Activated CD8-positive, alpha-beta memory T cell treated with anti-CD3 and anti-CD28 coated beads, Interleukin-2, amount 50 U/mL, for 4 hours (primary cell): ENCODE results near the gene PLCL2.
A peak's percentile ranks its signal among the peaks of the same experiment; 100 is the strongest.

Source experiments
- DNase-seq: peaks from one replicate; pipeline ENCODE4 v3.0.0-alpha.2; 2020

Gene PLCL2

DNA sequence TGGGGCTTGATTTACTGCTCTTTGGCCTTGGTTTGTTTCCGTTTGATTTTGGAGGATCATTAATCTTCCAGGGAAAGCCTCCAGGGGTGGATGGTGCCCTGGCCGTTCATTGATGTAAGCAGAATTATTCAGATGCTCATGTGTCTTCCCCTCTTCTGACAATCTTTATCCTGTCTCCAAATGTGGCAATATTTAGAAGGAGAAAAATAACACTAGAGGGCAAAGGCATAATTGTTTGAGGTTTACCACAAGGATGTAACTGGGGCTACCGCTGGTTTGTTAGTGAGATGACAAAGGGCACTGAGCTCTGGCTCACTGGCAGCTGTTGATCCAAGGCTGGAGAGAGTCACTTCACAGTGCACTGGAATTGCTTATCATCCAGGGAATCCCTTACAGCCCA, 18.2 kb upstream of the PLCL2 start:
- no peak for DNase-seq

DNA sequence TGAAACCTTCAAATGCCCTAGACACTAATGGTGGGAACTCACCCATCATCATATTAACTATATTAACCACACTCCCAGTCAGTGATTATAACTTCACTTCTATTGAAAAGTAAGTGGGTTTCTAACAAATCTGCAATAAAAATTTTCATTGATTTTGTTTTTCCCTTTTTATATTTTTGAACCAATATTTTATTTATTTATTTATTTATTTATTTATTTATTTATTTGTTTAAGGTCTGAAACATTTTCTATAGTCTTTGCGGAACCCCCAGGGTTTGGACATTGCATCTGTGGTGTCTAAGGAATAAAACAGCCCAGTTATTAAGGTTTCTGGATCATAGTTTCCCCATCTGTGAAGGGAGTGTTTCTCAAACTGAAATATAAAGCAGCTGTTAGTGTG, 16.2 kb upstream of the PLCL2 start:
- DNase-seq: no peak

DNA sequence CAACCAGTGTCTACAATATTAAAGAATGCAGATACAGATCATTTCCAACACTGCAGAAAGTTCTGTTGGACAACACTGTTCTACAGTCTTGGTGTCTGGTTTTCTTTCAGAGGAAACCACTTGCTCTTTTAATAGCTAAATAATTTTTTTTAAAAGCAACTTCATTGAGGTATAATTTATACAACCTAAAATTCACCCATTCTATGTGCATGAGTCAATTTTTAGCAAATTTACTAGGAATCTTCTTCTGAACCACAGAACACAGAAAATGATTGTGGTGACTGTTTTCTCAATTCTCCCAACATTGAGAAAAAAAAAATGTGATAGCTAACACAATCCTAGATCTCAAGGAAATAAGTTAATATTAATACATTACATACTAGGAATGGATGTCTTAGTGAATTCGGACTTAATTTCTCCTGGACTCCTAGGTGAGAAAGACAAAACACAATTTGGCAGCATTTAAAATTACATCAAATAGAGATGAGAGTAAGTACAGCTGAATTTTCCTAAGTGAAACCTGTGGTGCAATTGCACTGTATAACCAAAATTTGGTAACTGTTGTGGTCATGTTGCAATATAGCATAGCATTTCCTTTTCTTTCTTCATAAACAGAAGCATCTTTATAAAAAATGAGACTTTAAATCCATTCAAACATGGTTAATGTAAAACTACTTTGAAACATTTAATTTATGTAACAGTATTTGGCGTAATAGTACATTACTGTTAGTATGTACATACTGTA, 15.3 kb upstream of the PLCL2 start:
- no peak for DNase-seq

DNA sequence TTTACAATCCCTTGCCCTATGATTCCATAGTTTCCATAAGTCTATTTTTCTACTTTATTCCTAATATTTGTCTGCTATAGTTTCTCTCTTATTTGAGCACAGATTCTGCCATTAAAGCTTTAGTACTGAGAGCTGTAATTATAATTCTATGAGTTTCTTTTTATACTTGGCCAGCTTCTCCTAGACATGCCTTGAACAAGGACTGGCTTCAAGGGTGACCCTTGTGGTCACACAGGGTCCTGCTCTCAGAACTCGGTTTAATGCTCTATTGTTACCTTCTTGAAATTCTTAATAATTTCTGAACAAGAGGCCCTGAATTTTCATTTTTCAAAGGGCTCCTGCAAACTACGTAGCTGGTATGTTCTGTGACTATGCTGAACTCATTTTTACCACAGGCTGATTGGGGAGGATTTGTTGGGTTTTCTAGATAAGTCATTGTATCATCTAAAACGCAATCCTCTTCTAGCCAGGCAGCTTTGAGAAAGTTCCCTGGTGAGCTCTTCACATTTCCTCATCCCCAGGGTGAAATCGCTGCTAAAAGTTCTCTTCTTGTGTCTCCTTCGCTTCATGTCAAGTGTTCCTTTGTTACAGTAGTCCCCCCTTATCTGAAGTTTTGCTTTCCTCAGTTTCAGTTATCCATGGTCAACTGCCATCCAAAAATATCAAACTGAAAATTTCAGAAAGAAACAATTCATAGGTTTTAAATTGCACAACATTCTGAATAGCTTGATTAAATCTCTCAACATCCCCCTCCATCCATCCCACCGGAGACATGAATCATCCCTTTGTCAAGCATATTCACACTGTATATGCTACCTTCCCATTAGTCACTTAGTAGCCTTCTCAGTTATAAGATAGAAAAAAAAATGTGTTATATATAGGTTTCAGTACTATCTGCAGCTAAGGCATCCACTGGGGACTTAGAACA, 12.6 kb upstream of the PLCL2 start:
- DNase-seq: no peak

DNA sequence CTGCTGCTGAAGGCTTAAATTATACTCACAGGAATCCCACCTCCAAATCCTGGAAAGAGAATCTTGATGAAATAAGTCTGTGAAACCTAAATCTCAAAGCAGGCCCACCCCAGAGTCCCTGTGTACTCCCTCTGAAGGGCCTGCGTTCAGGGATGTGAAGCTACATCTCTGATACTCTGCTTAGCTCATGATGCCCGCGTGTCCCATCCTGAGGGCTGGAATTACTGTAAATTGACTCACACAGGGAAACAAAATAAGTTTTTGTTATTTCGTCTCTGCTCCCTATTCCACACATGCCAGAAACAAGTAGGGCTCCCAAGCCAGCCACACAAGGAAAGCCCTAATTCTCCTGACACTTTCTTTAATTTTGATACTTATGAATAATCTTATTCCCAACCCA, 10.9 kb upstream of the PLCL2 start:
- DNase-seq: no peak

DNA sequence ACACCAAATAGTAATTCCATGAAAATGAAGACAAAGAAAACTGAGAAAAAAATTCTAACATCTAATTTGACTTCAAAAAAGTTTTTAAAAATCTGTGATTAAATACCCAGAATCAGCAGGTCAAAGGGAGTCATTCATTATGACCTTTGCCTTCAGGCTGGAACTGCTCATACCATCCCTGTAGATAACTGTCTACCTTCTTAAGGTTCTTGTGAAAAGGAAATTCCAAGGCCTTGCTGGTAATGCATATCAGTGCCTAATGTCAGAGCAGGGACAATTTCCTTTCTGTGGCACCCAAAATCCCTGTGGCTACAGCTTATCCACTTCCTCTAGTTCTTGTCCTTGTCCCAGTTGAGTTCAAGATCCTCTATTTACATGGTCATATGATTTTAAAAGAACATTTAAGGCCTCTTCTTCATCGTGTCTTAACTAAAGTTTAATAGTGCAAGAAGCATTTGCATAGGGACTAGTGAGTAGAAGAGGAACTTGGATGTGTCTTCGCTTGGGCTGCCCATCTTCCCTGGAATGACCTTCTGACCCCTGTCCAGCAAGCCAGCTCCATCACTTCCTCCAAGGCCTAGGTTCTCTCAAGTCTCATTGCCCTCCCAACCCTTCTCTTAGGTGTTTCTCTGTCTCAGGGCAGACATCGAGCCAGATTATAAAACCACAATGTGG, 8.7 kb upstream of the PLCL2 start:
- no peak for DNase-seq

DNA sequence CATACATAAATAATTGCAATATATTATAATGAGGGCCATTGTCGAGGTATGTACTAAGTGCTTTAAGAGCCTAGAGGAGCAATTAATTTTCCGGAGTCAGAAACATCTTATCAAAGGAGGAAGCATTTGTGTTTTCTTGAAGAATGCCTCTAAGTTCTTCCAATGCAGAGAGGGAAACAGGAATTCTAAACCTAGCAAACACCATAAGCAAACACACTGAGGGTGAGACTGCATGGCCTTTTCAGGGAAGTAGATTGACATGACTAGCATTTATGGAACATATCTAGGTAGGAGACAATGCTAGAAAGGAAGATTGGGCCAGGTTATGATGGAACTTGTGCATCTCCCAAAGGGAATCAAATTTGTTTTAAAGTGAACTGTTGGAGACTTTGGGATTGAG, 7.2 kb upstream of the PLCL2 start:
- no peak for DNase-seq

DNA sequence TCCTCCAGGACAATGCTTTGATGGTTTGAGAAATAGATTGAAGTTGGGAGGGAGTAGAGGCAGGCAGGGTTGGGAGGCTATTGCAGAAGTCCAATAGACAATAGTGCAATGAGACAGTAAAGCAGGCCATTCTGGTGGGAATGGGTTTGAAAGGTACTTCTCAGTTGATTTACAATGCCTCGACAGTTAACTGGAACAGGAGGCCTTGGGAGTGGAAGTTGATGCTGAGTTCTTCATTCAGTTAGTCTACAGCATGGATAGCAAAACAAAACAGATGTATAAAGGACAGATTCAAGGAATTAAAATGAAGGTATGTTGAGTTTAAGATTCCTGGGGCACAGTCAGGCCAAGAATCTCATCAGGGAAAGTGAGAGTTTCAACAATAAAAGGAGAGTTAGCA, 6.8 kb upstream of the PLCL2 start:
- DNase-seq: no peak

DNA sequence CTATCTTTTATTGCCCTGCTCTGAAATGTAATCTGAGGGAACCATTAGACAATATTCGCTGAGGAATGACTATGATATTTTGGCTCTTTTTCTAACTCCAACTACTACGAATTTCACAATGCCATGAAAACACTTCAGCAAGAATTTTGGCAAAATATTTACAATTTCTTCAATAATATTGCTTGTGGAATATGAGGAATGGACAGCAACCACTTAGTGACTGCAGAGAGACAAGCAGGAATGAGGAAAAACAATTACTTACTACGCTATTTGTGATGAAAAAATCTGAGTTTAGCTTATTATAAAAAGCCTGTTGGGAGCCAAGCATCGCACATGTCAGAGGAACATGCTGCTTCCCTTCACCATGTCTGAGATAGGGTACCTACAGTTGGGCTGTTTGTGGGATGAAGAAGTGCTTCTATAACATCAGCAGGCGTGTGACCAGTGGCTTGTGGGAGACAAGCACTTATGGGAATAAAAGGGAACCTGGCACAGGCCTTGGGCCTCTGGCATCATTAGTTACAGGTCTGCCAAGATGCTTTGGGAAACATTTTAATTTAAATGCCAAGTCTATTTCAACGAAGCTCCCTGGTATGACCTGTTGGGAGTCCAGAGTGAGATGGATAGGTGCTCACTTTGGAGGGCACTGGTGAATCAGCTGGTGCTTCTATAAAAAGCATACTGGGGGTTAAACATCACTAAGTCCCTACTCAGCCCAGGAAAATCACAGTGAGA, 2.7 kb upstream of the PLCL2 start:
- DNase-seq: no peak

DNA sequence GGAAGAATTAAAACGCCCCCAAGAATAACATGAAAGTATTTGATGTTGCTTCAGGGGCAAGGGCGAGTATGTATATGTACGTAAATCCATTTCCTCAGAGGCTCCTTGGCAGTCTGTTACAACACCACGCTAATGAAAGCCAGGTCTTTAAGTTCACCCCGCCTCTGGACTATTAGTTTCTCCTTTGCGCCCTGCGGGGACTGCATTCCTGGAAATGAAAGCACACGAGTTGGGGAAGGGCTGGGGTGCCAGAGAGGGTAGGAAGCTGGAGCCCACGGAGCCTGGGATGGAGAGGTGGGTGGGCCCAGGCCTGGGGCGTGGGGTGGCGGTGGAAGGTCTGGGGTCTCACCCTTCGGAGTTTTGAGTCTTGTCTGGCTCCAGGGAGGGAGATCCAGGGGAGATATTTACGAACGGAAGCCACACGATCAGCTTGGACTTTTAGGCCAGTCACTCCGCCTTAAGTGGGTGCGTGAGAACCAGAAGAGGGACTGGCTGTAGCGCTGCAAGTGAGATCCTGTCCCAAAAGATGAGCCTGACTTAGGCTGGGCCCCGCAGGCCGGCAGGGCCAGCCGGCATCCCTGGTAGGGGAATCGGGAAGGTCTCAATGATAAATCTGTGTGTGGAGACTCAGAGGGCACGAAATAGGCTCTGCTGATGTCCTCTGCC, 1.6 kb upstream of the PLCL2 start:
- no peak for DNase-seq

DNA sequence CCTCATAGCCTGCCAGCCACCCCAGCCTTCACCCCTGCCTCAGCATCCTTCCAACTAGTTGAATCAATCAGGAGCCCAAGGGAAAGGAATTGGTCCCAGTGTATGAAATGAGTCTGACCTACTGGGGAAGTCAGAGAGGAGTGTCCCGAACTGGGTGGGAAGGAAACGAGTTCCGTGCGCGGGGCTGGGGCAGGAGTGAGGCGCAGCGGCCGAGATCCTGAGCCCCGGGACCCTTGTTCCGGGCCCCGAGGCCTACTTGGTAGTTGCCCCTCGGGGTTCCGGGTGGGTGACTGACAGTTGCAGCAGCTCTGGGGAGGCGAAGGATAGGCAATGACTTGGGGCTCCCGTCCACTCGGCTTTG, 1.1 kb upstream of the PLCL2 start:
- DNase-seq: no peak

DNA sequence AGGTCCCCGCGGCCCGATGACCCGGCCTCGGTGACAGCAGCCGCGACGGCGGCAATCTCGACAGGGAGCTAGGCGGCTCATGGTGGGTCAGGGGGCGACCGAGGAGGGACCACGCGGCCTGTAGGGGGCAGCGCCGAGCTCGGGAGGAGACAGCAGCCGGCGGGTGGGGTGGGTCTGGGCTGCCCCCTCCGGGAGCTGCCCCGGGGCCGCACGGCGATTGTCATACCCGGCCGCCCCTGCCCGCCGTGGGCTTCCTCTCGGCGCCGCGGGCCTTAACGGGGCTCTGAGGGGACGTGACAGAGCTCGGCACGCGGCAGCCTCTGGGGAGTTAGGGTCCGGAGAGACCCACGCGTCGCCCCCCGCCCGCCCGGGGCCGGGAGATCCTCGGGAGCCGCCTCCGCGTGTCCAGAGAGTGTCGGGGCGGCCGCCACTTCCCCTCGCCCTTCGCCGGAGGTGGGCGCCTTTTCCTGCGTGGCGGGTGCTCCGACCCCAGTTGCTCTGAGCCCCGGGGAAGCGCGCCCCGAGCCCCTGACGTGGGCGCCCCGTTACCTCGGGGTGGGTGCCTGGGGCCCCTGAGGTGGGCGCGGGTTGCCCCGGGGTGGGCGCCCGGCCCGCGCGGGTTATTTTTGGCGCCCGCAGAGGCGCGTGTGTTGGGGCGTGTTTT, 539 bp upstream of the PLCL2 start:
- peak; percentile 81 for DNase-seq

DNA sequence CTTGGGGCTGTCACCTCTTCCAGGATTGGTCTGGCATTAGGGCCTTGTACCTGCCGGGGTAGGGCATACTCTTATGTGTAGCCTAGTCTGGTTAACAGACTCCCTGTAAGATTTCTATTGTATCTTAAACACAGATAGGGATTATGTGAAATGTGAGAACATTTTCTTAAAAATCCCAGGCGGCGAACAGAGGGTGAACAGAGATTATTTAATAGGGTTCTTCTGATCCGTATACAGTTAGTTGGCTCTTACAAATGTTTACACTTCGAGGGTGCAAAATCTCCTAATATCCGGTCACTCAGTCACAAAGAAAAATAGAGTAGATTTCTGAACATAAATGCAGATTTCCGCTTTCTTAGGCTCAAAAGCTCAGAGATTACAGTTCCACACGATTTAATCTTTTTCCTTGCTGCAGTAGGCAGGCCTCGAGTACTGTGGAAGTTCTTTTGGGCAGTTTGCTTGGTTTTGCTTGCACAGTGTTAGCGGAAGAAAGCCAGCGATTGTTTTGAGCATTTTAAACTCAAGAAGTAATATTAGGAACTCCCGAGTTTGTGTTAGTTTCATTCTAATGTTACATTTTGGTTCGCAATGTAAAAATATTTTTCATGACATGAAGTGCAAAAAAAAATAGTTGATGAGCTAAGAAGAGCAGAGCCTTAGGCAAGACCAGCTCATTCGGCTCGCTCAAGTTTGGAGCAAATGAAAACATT, 993 bp downstream of the PLCL2 start:
- DNase-seq: no peak

DNA sequence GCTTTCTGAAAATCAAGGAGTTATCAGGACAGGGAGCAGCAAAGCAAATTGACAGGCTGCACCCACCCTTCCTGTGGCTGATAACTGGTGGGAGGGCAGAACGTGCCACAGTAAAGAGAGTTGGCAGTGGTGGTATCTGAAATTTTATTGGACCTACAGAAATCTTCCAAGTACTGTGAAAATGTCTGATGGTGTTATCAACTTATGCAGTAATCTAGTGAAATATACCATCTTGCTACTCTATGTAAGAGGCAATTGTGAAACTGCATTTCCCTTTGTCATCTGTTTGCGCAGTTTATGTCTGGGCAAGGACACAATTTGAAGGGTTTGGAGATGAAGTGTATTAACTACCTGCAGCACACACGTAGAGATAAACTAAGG, 1.5 kb downstream of the PLCL2 start:
- DNase-seq: no peak

DNA sequence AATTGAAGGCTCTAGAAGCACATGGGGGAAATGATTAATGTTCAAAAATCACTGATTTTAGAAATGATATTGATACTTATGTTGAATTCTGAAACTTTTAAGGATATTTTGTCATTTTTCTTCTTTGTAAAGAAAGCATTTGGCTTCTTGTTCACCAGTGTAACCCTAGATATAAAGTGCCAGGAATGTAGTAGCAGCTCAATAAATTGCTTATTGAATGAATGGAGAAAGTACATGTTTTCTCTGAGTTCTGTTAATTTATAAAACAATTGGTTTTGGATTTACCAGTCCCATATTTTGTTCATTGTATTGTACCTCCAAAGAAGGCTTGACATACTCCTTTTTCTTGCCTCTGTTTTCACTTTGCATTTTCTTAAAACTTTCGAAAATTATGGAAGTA, 2.4 kb downstream of the PLCL2 start:
- no peak for DNase-seq

DNA sequence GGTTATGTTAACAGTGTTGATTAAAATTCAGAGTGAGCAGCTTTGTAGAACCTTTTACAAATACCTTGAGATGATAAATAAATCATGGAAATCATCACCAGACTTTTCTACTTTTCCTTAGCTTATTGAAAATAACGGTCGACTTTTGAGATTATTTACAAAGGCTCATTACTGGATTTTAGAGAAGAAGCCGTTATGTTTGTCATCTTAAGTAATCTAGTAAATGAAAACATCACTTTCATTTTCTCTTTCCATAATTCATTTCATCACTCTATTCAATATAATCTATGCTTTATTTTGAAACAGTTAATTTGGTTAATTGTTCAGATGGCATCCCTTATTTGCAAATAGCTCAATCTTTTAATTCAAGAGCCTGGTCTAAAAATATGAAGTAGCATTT, 3.6 kb downstream of the PLCL2 start:
- no peak for DNase-seq

DNA sequence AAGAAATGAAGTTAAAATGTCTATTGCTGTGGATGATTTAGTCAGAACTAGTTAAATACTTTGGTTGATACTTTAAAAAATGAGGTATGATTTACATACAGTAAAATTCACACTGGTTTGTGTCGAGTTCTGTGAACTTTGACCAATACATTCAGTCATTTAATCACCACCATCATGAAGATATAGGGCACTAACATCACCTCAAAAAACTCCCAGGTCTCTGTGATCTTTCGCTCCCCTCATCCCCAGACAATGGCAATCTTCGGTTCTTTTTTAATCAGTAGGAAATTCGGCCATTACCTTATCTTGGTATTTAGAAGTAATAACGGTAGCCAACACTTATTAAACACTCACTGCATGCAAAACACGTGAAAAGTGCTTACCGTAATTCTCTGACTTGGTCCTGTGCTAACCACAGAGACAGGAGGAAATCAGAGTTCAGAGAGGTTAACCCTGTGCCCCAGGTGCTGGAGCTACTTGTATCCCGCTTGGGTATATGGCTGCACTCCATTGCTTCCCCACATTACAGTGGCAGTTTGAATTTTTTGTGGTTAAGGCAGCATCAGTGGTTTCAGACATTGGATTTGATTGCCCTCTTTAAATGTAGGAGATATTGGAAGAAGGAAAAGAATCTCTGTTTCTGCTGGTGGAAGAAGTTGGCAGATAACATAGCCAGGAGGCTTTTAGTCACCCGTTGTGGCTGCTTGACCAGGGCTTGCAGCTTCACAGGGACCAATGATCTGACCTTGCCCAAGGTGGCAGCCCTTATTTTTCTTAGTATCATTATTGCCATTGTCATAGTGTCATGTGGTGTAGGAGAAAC, 4.2 kb downstream of the PLCL2 start:
- DNase-seq: no peak

DNA sequence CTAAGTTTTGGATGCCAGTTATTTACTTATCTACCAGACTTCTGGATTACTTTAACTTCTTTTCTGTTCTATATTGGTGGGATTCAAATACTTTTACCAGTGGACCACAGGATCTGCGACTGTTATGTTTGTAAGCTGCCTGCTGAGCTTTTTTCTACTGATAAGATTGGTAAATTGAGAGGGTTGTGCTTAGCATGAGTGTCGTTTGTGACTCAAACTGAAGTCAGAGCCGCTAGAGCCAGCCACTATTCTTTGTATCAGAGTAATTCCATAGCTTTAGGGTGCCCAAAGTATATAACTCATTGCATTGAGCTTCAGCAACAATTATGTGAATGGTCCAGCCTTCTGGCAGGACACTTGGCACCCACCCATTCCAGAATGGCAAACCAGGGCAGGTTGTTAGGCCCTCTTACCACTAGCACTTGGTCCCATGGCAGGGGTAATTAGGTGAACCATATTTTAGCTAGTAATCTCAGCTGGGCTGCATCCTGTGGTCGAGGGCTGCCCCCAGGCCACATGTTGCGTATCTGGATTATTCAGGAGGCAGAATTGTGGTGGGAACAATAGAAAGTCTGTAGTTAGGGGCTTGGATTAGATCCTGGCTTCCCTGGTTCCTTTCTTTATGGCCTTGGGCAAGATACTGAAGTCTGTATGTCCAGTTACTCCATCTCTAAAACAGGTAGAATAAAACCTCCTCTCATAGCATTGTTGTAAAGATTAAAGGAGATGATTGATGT, 6.0 kb downstream of the PLCL2 start:
- DNase-seq: no peak

DNA sequence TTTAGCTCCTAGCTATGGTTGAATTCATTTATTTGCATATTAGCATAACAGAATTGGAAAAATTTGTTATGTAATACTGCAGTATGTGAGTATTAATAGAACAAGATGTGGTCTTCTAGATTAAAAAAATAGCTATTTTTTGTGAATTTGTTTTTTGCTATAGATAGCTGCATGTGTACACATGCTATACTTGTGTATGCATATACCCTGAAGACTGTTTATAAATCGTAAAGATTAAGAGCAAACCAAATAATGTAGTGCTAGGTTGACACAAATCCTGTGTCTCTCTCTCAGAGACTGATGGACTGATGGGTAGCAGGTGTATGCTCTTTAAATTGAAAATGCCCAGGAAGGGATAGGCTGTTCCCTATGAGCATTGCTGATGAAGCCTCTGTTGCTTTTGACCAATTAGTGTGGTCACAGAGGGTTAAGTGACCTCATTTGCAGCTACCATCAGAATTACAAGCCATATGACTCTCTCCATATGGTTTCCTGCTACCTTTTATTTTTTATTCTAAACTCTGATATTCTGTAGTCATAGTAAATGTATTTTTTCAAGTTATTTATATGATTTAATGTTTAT, 9.0 kb downstream of the PLCL2 start:
- DNase-seq: no peak
